Measurements from ENCODE around the gene DOK3.

Gene DOK3

DNA sequence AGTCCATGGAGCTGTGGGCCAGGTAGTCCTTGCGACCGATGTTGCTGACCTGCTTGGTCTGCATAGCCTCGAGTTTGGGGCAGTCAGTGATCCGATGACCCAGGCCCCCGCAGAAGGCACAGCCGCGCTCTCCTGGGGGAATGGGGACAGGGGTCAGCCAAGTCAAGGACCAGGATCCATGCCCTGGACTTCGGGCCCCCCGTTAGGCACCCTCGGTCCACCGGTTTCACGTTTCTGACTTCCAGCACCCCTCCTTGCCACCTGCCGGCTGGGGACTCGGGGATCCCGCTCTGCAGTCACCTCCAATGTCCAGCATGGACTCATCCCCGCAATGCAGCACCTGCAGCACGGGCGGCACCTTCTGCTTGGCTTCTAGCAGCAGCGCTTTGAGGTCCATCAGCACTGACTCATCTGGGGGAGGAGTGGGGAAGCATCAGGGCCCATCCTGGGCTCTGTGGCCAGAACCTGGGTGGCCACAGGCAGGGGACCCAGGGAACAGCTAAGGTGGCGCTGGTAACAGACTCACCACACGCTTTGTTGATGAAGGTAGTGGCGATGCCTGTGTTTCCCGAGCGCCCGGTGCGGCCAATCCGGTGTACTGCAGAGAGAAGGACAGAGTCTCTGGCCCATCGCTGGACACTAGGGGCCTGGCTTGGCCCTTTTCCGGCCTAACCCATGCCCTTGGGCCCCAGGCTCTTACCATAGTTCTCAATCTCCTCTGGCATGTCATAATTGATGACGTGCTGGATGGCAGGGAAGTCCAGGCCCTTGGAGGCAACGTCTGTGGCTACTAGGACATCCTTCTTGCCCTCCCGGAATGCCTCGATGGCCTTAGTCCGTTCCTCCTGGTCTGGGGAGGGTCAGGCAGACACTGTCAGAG lies 2.4 kb upstream of the DOK3 start:
- no peak for DNase-seq

DNA sequence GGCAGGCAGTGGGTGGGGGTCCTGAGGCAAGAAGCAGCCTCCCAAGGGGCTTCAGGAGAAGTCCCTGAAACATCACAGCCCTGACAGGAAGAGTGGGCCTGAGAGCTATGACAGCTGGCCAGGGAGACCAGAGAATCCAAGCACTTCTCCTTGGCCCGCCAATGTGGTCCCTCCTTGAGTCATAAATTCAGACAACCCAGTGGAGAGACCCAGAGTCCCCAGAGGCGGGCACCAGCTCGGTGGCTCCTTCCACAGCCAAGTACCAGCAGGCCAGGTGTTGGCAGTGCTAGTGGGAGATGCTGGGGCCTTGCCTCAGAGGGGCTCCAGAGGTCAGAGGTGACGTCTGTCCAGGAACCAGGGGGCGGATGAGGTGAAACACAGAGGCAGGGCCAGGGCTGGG lies 1.6 kb upstream of the DOK3 start:
- no peak for DNase-seq

DNA sequence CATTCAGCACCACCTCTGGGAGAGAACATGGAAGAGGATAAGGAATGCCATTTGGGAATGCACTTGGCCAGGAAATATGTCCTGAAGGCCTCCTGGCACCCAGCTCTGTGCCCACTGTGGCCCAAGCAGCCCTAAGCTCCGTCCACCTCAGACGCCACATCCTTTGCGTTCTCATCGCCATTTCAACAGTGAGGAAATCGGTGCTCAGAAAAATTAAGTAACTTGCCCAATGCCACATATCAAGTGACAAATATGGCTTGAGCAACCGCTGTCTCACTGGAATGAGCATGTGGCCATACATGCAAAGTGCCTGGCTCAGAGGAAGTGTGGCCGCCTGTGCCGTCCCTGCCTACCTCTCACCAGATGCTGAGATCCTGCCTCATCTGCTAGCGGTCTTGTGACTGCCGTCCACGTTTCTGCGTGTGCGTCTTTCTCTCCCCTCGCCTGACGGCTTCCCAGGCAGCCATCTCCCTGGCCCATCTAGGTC lies 984 bp upstream of the DOK3 start:
- no peak for DNase-seq

DNA sequence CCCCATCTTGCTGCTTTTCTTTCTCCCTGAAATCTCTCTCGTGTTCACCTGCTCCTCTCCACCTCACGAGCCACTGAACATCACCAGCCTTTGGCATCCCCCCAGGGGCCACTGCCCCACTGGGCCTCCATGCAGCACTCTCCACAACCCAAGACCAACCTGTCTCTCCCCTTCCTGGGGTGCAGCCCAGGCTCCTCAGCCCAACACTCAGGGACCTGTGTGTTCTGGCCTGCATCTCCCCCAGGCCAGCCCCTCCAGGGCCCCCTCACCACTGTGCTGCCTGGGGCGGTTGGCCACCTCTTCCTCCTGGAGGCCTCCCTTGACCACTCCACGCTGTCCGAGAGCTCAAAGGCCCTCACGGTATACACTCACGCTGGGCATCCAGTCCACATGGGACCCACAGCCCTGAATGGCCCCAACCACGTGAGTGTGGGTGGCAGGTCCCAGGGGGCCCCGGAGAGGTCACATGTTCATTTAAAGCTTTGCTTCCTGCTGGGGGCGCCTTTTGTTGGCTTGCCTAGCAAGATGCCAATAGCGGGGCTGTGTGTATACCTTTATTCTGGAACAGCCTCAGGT lies 453 bp upstream of the DOK3 start:
- no peak for DNase-seq

DNA sequence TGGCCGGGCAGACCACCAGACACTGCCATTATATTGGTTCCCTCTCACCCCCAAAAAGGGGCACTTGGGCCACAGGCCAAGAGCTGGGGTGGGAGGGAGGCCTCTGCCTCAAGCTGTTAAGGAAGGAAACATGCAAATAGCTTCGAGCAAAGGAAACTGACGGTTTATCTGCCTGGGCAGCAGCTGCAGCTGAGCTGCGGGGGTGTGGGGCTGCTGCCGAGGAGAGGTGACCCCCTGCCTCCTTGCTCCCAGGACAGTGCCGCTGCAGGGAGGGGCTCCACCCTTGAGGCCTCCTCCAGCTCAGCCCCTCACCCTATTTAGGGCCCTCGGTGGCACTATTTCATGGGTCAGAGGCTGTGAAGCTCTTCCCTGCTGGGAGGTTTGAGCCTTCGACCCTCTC lies 789 bp downstream of the DOK3 start:
- no peak for DNase-seq

DNA sequence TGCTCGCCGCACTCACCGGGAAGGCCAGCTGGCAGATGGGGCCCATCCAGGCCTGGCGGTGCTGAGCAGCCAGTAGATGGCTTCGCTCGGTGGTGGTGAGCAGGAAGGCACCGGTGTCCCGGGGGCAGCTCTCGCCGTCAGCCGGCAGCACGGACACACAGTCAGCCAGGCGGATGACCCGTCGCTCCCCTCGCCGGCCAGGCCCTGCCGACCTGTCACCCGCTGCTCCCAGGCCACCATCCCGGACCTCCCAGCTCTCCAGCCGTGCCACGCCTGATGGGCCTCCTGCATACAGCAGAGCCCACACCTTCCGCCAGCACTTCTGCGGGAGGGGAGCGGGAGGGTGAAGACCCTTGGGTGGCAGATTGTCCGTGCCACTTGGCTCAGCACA lies 1.4 kb downstream of the DOK3 start:
- no peak for DNase-seq

DNA sequence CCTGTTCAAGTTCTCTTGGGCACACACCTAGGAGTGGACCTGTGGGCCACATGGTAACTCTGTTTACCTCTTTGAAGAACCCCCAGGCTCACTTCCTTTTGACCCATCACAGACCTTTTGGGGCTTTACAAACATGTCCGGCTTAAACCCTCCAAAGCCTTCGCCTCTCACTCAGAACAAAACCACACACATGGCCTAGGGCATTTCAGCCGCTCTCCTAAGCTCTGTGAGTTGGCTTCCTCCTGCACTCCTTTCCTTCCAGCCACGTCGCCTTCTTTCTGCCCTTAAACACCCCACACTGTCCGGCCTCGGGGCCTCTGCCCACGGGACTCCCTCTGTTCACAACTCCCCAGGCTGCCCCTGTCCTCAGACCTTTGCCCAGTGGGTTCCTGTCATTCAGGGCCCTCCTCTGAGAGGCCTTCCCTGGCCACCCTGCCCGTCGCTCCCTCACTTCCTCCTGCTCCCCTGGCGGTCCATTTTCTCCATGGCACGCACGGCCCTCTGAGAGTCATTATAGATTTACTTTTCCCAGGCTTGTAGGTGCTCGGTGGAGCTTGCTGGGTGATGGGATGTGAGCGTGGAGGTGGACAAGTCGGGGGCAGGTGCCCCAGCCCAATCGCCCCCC lies 1.9 kb downstream of the DOK3 start:
- DNase-seq: no peak

DNA sequence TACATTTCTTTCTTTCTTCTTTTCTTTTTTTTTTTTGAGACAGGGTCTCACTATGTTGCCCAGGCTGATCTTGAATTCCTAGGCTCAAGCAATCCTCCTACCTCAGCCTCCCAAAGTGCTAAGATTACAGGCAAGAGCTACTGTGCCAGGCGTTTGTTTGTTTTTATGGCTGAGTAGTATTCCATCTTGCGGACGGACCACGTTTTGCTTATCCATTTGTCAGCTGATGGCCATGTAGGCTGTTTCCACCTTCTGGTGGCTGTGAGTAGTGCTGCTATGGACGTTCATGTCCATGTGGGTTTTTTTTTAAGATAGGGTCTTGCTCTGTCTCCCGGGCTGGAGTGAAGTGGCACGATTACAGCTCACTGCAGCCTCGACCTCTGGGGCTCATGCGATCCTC lies 2.5 kb downstream of the DOK3 start:
- DNase-seq: no peak

DNA sequence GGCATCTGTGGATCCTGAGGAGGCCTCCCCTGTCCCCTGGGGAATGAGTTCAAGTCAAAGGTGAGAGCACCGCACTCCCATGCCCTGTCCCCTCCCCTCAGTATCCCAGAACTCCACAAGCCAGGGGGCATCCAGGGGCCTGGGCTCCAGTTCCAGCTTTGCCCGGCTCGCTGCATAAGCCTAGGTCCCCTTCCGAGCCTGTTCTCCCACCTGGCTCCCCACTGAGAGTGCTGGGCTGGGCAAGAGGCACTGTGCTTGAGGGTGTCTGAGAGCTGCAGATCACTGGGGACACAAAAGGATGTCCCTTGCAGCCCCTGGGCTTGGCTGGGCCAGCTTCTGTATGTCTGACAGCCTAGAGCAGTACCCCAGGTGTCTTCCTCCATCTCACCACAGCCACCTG lies 4.6 kb downstream of the DOK3 start:
- no peak for DNase-seq

DNA sequence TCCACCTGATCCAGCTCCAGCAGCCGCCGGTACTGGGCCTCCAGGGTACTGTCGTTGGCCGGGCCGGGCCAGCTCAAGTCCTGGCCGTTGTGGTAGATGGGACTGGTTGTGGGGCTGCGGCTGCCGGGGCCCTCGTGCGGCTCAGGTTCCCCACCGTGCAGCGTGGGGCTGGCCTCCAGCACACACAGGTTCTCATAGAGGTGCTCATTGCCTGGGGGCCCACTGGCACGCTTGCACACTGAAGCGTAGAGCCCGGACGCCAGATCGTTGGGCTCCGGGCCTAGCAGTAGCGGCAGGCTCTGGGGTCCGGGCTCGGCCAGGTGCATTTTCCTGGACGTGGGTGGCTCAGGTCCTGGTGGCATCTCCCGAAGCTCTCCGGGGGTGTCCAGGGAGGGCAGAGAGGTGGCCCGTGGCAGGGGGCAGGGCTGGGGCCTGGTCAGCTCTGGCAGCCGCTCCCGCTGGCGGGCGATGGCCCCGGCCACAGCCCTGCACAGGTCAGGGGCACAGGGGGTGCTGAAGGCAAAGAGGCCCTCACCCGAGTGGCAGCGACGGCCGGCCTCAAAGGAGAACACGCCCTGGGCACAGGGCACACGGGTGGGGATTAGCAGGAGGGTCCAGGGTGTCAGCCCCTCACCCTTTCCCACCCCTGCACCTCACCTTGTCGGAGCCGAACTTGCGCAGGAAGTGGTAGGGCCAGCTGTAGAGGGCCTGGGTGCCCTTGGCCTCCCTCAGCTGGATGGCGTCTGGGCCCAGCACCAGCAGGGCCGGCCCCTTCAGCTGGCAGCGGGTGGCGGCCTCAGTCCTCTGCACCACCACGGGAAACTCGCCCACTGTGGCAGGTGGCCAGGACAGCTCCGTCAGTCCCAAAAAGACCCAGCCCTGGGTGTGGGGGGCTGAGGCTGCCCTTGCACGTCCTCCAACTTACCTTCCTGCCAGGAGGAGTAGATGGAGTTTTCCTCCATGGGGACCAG lies 5.3 kb downstream of the DOK3 start:
- DNase-seq: no peak

DNA sequence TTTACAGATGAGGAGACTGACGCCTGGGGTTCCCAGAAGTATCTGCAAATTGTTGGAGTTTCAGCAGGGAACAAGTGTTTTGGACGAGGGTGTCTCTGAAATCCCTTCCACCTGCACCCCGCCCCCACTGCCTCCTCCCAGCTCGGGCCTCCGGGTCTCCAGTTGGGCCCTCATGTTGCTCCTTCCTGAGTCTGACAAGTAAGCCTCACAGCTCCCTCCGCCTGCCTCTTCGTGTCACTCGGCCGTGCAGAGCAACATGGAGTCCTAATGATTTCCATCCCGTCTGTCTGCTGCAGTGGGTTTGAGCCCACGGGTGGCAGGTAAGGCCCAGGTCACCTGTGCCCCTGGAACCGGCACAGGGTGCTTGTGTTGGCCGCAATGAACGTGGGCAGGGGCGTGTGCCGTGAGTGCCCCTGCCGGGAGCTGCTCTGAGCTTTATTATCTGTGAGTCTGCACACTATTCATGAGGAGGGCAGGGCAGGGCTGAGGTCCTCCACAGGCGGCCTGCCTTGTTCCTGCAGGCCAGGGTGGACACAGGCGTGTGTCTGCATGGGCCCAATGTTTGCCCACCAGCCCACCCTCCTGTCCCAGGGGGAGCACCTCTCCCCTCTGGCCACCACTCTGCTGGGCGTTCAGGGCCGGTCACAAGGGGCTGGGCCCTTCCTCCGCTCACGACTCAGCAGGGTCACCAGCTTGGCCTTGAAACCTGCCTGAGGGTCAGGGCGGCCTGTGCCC lies 6.1 kb downstream of the DOK3 start:
- DNase-seq: no peak

DNA sequence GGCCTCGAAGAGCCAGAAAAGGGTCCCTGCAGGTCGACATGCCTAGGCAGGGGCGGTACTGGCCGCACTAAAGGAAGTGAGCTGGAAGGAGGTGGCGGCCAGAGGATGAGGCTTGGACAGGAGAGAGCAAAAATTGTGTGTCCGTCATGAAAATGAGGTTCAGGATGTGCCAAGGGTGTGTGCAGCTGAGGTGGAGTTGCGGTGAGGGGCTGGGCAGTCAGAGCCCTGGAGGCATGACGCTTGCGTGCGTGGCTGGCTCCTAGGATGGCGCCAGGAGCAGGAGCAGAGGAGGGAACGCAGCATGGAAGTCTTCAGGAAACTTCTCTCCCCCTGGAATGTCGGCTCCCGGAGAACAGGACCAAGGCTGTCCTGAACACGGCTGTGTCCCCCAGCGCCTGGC lies 6.7 kb downstream of the DOK3 start:
- no peak for DNase-seq

DNA sequence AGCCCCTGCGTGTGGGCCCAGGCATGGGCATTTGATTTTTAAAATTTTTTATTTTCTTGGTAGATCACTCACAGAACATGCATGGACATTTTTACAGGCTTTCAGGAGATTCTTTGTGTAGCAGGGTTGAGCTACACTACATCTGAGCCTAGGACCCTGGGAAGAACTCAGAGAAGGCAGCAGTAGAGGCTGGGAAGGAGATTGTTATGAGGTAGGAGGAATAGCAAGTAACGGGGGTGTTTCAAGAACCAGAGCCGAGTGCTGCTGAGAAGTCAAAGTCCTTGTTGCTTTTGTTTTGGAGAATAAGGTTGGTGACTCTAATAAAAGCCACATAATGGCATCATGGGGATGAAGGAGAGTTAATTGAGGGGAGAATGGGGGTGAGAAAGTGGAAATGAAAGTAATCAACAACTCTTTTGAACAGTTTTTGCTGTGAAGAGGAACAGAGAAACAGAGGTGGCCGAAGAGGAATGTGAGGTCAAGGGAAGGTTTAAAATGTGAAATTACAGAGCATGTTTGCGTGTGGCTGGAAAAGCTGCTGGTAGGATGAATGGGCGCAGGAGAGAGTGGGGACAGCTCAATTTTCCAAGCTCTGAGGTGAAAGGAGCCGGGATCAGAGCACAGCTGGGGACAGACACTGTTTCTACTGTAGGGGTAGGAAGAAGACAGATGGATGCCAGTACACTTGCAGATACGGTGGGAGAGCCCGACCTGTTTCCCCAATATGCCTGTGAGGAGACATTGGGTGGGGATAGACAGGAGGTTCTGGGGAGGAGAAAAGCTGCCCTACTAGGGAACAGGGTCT lies 7.5 kb downstream of the DOK3 start:
- no peak for DNase-seq

DNA sequence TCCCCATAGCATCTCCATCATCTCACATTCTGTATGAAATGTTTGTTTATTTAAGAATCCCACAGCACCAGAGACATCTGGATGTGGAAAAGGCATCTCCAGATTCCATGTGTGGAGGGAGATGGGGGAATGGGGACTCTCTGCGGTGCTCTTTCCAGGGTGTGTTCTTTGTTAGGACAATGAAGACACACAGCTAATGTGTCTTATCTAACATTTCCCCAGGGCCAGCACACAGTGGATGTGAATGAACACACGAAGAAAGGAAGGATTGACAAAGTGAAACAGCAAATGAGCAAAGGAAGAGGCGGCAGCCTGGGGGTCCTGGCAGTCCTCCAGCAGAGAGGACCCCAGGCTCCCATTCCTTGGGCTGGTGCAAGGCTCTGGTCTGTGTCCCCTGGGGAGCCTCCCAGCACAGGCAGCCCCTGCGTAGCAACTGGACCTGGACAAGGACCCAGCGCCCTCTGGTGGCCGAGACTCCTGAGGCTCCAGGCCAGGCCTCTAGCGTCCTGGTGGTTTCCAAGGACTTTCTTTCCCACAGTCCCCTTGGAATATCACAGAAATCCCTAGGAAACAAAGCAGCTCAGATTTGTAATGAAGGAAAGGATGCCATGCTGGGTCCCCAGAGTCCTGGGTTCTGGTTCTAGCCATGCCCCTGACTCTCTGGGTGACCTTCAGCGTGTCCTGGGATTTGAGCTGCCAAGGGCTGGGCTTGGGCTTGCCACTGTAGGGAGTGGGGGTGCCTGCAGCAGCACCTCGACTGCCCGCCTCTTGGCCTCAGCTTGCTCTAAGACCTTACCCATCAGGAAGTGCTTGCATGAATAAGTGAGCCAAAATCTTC lies 8.7 kb downstream of the DOK3 start:
- peak; percentile 83 for DNase-seq

DNA sequence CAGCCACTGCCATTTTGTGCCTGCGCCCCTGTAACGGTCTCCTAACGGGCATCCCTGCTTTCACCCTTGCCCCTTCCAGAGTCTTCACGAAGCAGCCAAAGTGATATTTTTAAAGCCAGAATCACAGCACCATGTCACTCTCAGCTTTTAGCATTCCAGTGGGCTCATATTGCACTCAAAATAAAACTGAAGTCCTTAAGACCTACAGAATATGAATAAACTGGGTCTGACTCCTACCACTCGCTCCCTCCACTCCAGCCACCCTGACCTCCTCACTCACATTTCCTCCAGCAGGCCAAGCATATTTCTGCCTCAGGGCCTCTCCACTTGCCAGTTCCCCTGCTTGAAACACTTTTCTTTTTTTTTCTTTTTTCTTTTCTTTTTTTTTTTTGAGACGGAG lies 9.8 kb downstream of the DOK3 start:
- no peak for DNase-seq

DNA sequence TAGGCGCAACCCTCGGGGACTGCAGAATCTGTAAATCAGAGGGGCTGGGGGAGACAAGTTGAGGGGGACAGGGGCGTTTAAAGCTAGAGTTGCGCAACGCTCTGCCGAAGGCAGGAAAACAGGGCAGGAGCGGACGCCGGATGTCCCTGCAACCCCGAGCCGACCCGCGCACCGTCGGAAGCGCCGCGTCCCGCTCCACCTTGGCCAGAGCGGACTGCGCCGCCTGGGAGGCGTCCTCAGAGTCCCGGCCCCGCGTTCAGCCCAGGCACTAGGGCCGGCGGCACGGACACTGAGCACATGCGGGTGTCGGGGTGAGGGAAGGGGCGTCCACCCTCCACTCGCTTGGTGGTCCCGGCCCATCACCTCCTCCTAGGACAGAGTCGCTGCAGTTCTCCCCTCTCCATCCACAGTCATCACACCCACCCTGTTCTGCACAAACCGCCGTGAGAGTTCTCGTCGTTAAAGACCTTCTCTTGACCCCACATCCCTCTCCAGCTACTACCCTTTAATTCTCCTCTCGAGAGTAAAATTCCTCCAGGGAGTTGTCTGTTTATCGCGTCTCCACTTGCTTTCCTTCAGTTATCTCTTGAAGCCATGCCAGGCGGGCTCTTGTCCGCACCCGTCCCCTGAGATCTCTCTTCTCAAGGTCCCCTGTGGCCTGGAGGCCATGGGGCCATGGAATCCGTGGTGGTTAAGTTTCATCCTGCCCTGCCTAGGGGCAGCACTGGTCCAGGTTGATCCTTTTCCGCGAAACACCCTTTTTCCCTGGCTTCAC lies 11.4 kb downstream of the DOK3 start:
- DNase-seq: no peak

DNA sequence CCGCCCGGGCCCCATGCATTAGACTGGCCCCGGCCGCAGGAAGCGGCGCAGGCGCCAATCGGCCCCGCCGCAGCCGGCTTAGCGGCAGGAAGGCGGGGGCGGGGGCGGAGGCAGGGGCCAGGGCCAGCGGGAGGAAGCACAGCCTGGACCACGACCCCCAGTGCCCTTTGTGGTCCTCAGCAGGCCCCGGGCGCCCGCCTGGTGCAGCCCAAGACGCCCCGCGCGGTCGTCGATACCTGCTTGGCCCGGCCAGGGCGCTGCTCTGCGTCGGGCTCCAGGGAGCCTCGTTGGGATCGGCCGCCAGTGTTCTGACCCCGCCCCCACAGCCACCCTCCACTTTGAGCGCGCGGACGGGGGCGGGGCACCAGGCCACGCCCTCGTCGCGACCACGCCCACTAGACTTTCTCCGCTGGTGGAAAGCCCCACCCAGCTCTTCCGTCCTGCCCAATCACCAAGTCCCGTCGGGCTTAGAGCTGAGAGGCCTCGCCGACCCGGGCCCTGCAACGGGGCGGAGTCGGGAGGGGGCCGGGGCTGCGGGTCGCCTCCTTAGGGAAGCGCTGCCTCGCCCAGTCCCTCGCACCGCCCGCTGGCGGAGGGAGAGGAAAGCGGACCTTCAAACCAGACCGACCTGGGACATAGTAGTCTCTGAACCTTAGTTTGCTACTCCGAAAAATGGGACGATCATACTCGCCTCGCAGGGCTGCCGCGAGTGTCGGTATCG lies 12.2 kb downstream of the DOK3 start, which contains the start of gene PDLIM7:
Gene PDLIM7, minus strand, starts transcription at position 313 of the 721 bp plus-strand sequence. CDS start 1,092 bp downstream, outside the sequence.
- peak; percentile 95 for DNase-seq

DNA sequence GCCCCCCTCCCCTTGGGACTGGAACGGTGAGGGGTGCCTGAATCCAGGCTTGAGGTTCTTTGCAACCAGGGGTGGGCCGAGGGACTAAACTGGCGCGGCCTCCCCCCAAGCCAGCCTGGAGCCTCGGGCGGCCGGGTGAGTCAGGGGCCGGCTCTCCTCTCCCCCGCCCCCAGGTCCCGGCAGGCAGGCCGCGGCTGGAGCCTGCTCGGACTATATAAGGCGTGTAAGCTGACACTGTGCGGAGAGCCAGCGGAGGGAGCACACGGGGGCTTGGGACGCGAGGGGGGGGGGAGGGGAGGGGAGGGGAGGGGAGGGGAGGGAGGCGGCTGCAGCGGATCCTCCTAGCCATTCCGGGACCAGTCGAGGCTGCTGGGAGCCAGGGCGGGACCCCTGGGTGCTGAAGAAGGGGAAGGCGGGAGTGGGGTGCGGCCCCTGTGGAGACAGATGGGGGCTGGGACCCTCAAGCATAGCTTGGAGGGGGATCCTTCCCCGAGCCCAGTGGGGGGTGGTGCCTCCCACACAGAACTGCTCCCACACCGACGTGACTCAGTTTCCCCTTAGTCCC lies 12.8 kb downstream of the DOK3 start:
- no peak for DNase-seq

Measured in CD4-positive, alpha-beta T cell treated with Interleukin-10 for 1 hour (primary cell).